HCT116 (cell line): ENCODE measurements around the gene HSPA12A. TPM values are rescaled to one million over a fixed set of nuclear protein-coding genes. Genes with fewer than 3 reads are reported as not detected.

ENCODE experiments used
- ATAC-seq: fragments of 200-7000 bp; cut with Tn5 transposase; 2 replicates; pipeline ENCODE4 v1.9.1; 2020; ENCODE audit warnings: mild to moderate bottlenecking, moderate library complexity
- BruUV-seq: library from RNA; stranded (reverse); fragments of 400-500 nt; replicated peaks from 2 replicates; lab custom pipeline; 2021; lab: Mats Ljungman, UMichigan
- CTCF ChIA-PET: fragments of 300-600 bp; sonication (Branson Sonifier 250); formaldehyde crosslinking; loops from one replicate; lab custom pipeline; 2021; ENCODE audit warnings: antibody characterized with exemption; lab: Charles Lee
- POLR2A ChIA-PET: fragments of 300-600, 350-600 bp; sonication (Branson Sonifier 250); formaldehyde crosslinking; loops from one replicate; lab custom pipeline; 2021; ENCODE audit warnings: antibody characterized with exemption; lab: Charles Lee
- RAD21 ChIA-PET, 2 experiments: fragments of 300-600 bp; sonication (Branson Sonifier 250); formaldehyde crosslinking; loops; one replicate each; lab custom pipeline; 2023; ENCODE audit warnings: low total read pairs in 2 of 2; ENCODE audit not compliant: uncharacterized antibody in 2 of 2, unreplicated experiment in 2 of 2, low non-redundant PET in 1 of 2; lab: Charles Lee
- DNase-seq: peaks from one replicate; pipeline ENCODE4 v3.0.0-alpha.2; 2010; ENCODE audit warnings: low read depth, low spot score
- H2AFZ ChIP-seq: fragments of 200-600 bp; shearing (Covaris generic), sonication (generic); 2 replicates; pipeline ENCODE4 v1.6.1; 2017; ENCODE audit warnings: low read depth, mixed run types, mixed read lengths, antibody characterized with exemption, low read length; ENCODE audit not compliant: poor library complexity, severe bottlenecking
- H3K27ac ChIP-seq: 2 replicates; pipeline ENCODE4 v1.5.1; 2012; ENCODE audit warnings: low read depth, low read length
- H3K27me3 ChIP-seq: fragments of 200-600 bp; sonication (generic); 2 replicates; pipeline ENCODE4 v1.6.1; 2016; ENCODE audit warnings: mixed run types, low read length, mixed read lengths; ENCODE audit not compliant: insufficient read depth
- H3K36me3 ChIP-seq, 2 experiments: fragments of 200-500 bp in 1 of 2; fragments of 200-600 bp in 1 of 2; sonication (Bioruptor generic) in 1 of 2; sonication (generic) in 1 of 2; 2 replicates each; pipeline versions ENCODE4 v1.5.1 to v1.6.1; 2014 to 2016; ENCODE audit warnings: low read length in 2 of 2, inconsistent platforms in 1 of 2, mixed read lengths in 1 of 2, mixed run types in 1 of 2; ENCODE audit not compliant: insufficient read depth in 2 of 2, control insufficient read depth in 1 of 2
- H3K4me1 ChIP-seq, 2 experiments: fragments of 200-600 bp in 1 of 2; sonication (generic) in 1 of 2; 2 replicates each; pipeline versions ENCODE4 v1.5.1 to v1.6.1; 2012 to 2017; ENCODE audit warnings: low read length in 2 of 2, inconsistent platforms in 1 of 2, mild to moderate bottlenecking in 1 of 2, mixed read lengths in 1 of 2, mixed run types in 1 of 2, moderate library complexity in 1 of 2; ENCODE audit not compliant: insufficient read depth in 2 of 2, control insufficient read depth in 1 of 2
- H3K4me2 ChIP-seq: fragments of 200-600 bp; sonication (generic); 2 replicates; pipeline ENCODE4 v1.6.1; 2017; ENCODE audit warnings: mixed run types, low read length, mixed read lengths
- H3K4me3 ChIP-seq, 2 experiments: fragments of 200-600 bp in 1 of 2; sonication (generic) in 1 of 2; replicated peaks in 1 of 2; 2 replicates each; pipeline ENCODE4 v1.5.1; 2011 to 2016; ENCODE audit warnings: low read length in 2 of 2, control low read depth in 1 of 2, low read depth in 1 of 2, mild to moderate bottlenecking in 1 of 2, mixed read lengths in 1 of 2, mixed run types in 1 of 2
- H3K79me2 ChIP-seq: fragments of 200-600 bp; sonication (generic); 2 replicates; pipeline ENCODE4 v1.6.1; 2017; ENCODE audit warnings: mild to moderate bottlenecking, mixed run types, low read length, moderate library complexity, mixed read lengths; ENCODE audit not compliant: insufficient read depth
- H3K9ac ChIP-seq: fragments of 200-600 bp; sonication (generic); 2 replicates; pipeline ENCODE4 v1.6.1; 2016; ENCODE audit warnings: low read length, mixed read lengths
- H3K9me2 ChIP-seq: fragments of 200-600 bp; sonication (generic), shearing (Covaris generic); 2 replicates; pipeline ENCODE4 v1.6.1; 2017; ENCODE audit warnings: mixed run types, mild to moderate bottlenecking, moderate library complexity; ENCODE audit not compliant: insufficient read depth
- H3K9me3 ChIP-seq, 2 experiments: fragments of 200-500 bp in 1 of 2; fragments of 200-600 bp in 1 of 2; sonication (Bioruptor generic) in 1 of 2; sonication (generic) in 1 of 2; 2 replicates each; pipeline ENCODE4 v1.6.1; 2014 to 2017; ENCODE audit warnings: low read length in 2 of 2, mixed read lengths in 2 of 2, inconsistent platforms in 1 of 2, low read depth in 1 of 2, mild to moderate bottlenecking in 1 of 2, mixed run types in 1 of 2, moderate library complexity in 1 of 2; ENCODE audit not compliant: control insufficient read depth in 1 of 2, insufficient read depth in 1 of 2
- H4K20me1 ChIP-seq: fragments of 200-600 bp; sonication (generic), shearing (Covaris generic); 2 replicates; pipeline ENCODE4 v1.6.1; 2017; ENCODE audit warnings: mixed run types, mild to moderate bottlenecking, moderate library complexity; ENCODE audit not compliant: insufficient read depth
- CBX3 ChIP-seq: IDR thresholded peaks from 2 replicates; pipeline ENCODE4 v1.6.1; 2012; ENCODE audit warnings: low read depth
- CTCF ChIP-seq, 3 experiments: fragments of 200-600 bp in 1 of 3; sonication (generic) in 1 of 3; IDR thresholded peaks in 2 of 3; conservative IDR thresholded peaks in 1 of 3; 2 replicates each; pipeline ENCODE4 v1.5.1; 2012 to 2017; ENCODE audit warnings: low read depth in 2 of 3, low read length in 2 of 3, antibody characterized with exemption in 1 of 3, borderline replicate concordance in 1 of 3, control low read depth in 1 of 3, mild to moderate bottlenecking in 1 of 3, mixed read lengths in 1 of 3, mixed run types in 1 of 3, moderate library complexity in 1 of 3; ENCODE audit not compliant: insufficient read depth in 1 of 3
- ELF1 ChIP-seq: IDR thresholded peaks from 2 replicates; pipeline ENCODE4 v1.6.1; 2012; ENCODE audit warnings: low read depth, borderline replicate concordance
- EZH2 ChIP-seq: fragments of 200-600 bp; sonication (generic); IDR thresholded peaks from 2 replicates; pipeline ENCODE4 v1.6.1; 2017; ENCODE audit warnings: antibody characterized with exemption, mixed run types
- FOSL1 ChIP-seq: IDR thresholded peaks from 2 replicates; pipeline ENCODE4 v1.6.1; 2012; ENCODE audit warnings: low read depth
- JUND ChIP-seq: IDR thresholded peaks from 2 replicates; pipeline ENCODE4 v1.6.1; 2012
- MAX ChIP-seq: IDR thresholded peaks from 2 replicates; pipeline ENCODE4 v1.6.1; 2012
- POLR2A ChIP-seq: IDR thresholded peaks from 2 replicates; pipeline ENCODE4 v1.7.0; 2011; ENCODE audit warnings: borderline replicate concordance; ENCODE audit not compliant: insufficient read depth, insufficient read length; ENCODE audit errors: extremely low read depth
- POLR2AphosphoS5 ChIP-seq: IDR thresholded peaks from 2 replicates; pipeline ENCODE4 v1.6.1; 2011; ENCODE audit warnings: mild to moderate bottlenecking, low read depth, low read length, moderate library complexity
- RAD21 ChIP-seq: IDR thresholded peaks from 2 replicates; pipeline ENCODE4 v1.6.1; 2012; ENCODE audit warnings: low read depth, mild to moderate bottlenecking
- SIN3A ChIP-seq: IDR thresholded peaks from 2 replicates; pipeline ENCODE4 v1.6.1; 2012; ENCODE audit warnings: low read depth
- SP1 ChIP-seq: IDR thresholded peaks from 2 replicates; pipeline ENCODE4 v1.6.1; 2012; ENCODE audit warnings: low read depth
- SRF ChIP-seq: IDR thresholded peaks from 2 replicates; pipeline ENCODE4 v1.6.1; 2012; ENCODE audit warnings: low read depth
- TCF7L2 ChIP-seq: IDR thresholded peaks from 2 replicates; pipeline ENCODE4 v1.7.0; 2011; ENCODE audit warnings: borderline replicate concordance, inconsistent platforms; ENCODE audit not compliant: insufficient read depth, insufficient read length; ENCODE audit errors: extremely low read depth
- YY1 ChIP-seq: IDR thresholded peaks from 2 replicates; pipeline ENCODE4 v1.6.1; 2011; ENCODE audit warnings: low read length, low read depth, moderate library complexity, mild to moderate bottlenecking; ENCODE audit not compliant: insufficient replicate concordance; ENCODE audit errors: extremely low read depth
- ZBTB33 ChIP-seq: IDR thresholded peaks from 2 replicates; pipeline ENCODE4 v1.6.1; 2011; ENCODE audit warnings: mild to moderate bottlenecking, low read length, moderate library complexity; ENCODE audit not compliant: insufficient replicate concordance; ENCODE audit errors: extremely low read depth
- ZFX ChIP-seq: fragments of 450-650 bp; IDR thresholded peaks from 2 replicates; pipeline ENCODE4 v1.6.1; 2017
- ZNF274 ChIP-seq: fragments of 200-500 bp; sonication (Bioruptor generic); IDR thresholded peaks from 2 replicates; pipeline ENCODE4 v1.6.1; 2014; ENCODE audit warnings: mild to moderate bottlenecking, low read depth, low read length, inconsistent platforms
- intact Hi-C: fragments of 100-400 bp; cut with micrococcal nuclease; formaldehyde crosslinking; loops from 2 replicates; pipeline ENCODE4 v1.10.0; 2022
- total RNA-seq: library from RNA; stranded (reverse); gene quantifications from one replicate; pipeline ENCODE4 v1.2.1, GENCODE V29; 2021; ENCODE audit not compliant: unreplicated experiment

HSPA12A gene
- total RNA-seq, 1 experiment from 2014 or later, result 19.8 TPM

- intact Hi-C loops, result no loop called here
- H3K9me2 ChIP-seq, result no peaks in the 10 kb centered on the region
- ATAC-seq, result no peak
- CTCF ChIA-PET, result no interaction called here
- TF ChIP-seq CBX3, result no peak
- TF ChIP-seq JUND, result no peak
- TF ChIP-seq, all 23 proteins: peak for 0
- Histone ChIP-seq H3K4me2 (no peak overlapping the region), H3K79me2 (no peaks in the 10 kb centered on the region), H3K4me1 (peaks cover 0 to 4% of the 10 kb centered on the region in 2 experiments; a peak in 1 of 4 replicates), H2AFZ (no peak overlapping the region), H3K36me3 (no peaks in the 10 kb centered on the region), H3K27me3 (no peaks in the 10 kb centered on the region), H3K9ac (no peak overlapping the region), H4K20me1 (no peaks in the 10 kb centered on the region), H3K27ac (no peak overlapping the region), H3K4me3 (no peak overlapping the region), H3K9me3 (no peaks in the 10 kb centered on the region)
- no peak for DNase-seq
- BruUV-seq, result no TSS peak
- RAD21 ChIA-PET, result no interaction called here
- POLR2A ChIA-PET, result no interaction called here
Measured at GRCh38 chr10:116665541-116666125, 76.7 kb downstream of the HSPA12A start.

GRCh38 chr10:116664631-116665030 lies 77.7 kb downstream of the HSPA12A start:
- Histone ChIP-seq H3K79me2 (no peaks in the 10 kb centered on the region), H3K27me3 (no peaks in the 10 kb centered on the region), H3K9me3 (no peaks in the 10 kb centered on the region), H3K9me2 (no peaks in the 10 kb centered on the region), H4K20me1 (no peaks in the 10 kb centered on the region), H3K4me1 (no peaks in the 10 kb centered on the region), H3K4me2 (no peak overlapping the region), H3K36me3 (no peaks in the 10 kb centered on the region), H3K4me3 (no peak overlapping the region), H3K27ac (no peak overlapping the region), H2AFZ (no peak overlapping the region), H3K9ac (no peak overlapping the region)
- no peak for ATAC-seq
- no TSS peak for BruUV-seq
- no peak for DNase-seq
- RAD21 ChIA-PET, result no interaction called here
- TF ChIP-seq ZBTB33, result no peak
- no peak for TF ChIP-seq SP1
- TF ChIP-seq RAD21, result no peak
- TF ChIP-seq TCF7L2, result no peak
- TF ChIP-seq ZNF274, result no peak
- TF ChIP-seq CTCF (IDR thresholded peaks at IDR 0.05 in 2 of 3, conservative IDR thresholded peaks at IDR 0.05 in 1 of 3; ENCODE audit: borderline replicate concordance in 1 of 3, insufficient read depth in 1 of 3, low read depth in 2 of 3, low read length in 2 of 3), result no peak
- no peak for TF ChIP-seq YY1
- TF ChIP-seq SIN3A, result no peak
- no peak for TF ChIP-seq CBX3
- no peak for TF ChIP-seq MAX
- no peak for TF ChIP-seq EZH2
- no peak for TF ChIP-seq POLR2A
- TF ChIP-seq SRF, result no peak
- no peak for TF ChIP-seq POLR2AphosphoS5
- no peak for TF ChIP-seq ELF1
- no peak for TF ChIP-seq JUND
- no peak for TF ChIP-seq ZFX
- no peak for TF ChIP-seq FOSL1
- intact Hi-C loops, result no loop called here
- CTCF ChIA-PET, result no interaction called here
- POLR2A ChIA-PET, result no interaction called here
